ENCODE data around the gene FXYD5.
"Not testable (repeated sequence)": the region's sequence is repeated elsewhere in the genome, so short reads cannot be mapped to it uniquely, and the experiment has no call there.

Gene FXYD5

DNA sequence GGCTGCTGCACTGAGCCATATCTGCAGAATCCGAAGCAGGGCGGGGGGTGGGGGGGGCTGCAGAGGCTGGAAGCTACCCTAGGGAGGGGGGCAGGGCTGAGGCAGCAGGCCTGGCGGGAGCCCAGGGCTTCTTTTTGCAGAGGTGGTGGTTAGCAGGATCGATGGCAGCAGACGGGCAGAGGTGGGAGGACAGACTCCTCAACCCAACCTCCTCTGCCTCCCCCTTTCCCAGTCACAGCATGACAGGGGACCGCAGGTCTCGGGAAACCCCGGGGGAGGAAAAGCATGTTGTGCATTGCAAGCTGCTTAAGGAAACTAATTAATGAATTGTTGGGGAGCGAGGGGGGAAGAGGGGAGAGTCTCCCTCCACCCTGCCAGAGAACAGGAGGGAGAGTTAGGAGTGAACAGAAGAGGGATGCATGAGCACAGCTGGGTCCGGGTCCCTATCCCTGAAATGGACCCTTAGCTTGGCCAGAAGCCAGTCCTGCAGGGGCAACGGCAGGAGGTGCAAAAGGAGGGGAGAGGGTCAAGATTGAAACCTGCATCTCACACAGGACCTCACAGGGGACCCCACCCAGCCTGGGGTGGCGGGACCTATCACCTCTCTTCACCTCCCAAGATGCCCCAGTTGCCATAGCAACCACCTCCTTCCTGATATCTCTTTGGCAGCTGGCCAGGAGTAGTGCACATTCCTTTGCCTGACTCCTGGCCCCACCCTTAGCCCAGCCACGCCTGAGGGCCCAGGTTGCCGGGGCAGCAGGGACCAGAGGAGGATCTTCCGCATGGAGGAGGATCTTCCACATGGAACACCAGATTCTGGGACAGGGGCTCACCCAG, 9.7 kb upstream of the FXYD5 start:
- no peaks in the 10 kb centered on the region for H3K36me3 ChIP-seq
- no peak for TF ChIP-seq Cebpa-rat (IDR thresholded peaks at IDR 0.05)
- H3K27ac ChIP-seq: no peak overlapping the region
- H3K27me3 ChIP-seq: peaks cover 9 to 36% (median 22%) of the 10 kb centered on the region in 11 experiments; a peak in 20 of 22 replicates
- no peaks in the 10 kb centered on the region for H3K9me3 ChIP-seq (replicated peaks in 1 of 11)
- H3K4me1 ChIP-seq: peaks cover 29 to 66% (median 62%) of the 10 kb centered on the region in 10 experiments
- peak overlapping the region in 9 of 11 experiments; percentile 41 to 91 (median 89); a peak in 17 of 22 replicates for H3K4me2 ChIP-seq
- H4K20me1 ChIP-seq: peaks cover 0 to 5% (median 0%) of the 10 kb centered on the region in 11 experiments; a peak in 2 of 22 replicates
- H3K9ac ChIP-seq: no peak overlapping the region
- H3K4me3 ChIP-seq: no peak overlapping the region

DNA sequence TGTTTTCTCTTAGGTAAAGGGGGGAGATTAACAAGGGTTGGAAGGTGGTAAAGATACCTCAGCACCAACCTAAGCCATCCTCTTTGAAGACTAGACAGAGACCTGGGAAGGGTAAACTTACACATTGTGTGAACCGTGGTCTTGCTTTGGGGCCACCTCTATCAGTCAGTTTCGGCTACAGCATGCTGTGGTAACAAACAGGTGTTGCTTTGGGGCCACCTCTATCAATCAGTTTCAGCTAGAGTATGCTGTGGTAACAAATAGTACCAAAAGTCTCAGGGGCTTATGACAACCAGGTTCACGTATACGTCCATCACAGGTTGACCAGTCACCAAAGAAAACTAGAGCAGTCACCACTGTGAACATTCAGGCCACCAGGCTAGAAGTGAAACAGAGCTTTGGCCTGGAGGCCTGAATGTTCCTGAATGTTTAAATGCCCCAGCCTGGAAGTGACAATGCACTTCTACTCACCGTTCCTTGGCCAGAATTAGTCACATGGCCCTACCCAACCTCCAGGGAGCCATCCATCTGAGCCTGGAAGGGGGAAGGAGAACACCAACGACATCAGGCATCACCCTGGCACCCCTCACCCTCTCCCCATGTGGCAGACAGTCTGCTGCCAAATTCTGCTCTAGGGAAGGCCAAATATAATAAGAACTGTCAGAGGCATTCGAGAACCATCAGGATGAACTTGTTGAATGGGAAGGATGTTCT, 7.6 kb upstream of the FXYD5 start:
- no peak overlapping the region for H3K9ac ChIP-seq
- peaks cover 0 to 5% (median 0%) of the 10 kb centered on the region in 11 experiments; a peak in 2 of 22 replicates for H4K20me1 ChIP-seq
- H3K4me2 ChIP-seq: peak overlapping the region in 8 of 11 experiments; percentile 0 to 62 (median 37); a peak in 15 of 22 replicates
- no peak for TF ChIP-seq Cebpa-rat (IDR thresholded peaks at IDR 0.05)
- no peak overlapping the region for H3K4me3 ChIP-seq
- H3K9me3 ChIP-seq (replicated peaks in 1 of 11): no peaks in the 10 kb centered on the region
- H3K4me1 ChIP-seq: peaks cover 23 to 61% (median 50%) of the 10 kb centered on the region in 10 experiments
- H3K27me3 ChIP-seq: peaks cover 8 to 31% (median 18%) of the 10 kb centered on the region in 11 experiments; a peak in 20 of 22 replicates
- peak overlapping the region in 4 of 11 experiments; percentile 4 to 35 (median 19); a peak in 5 of 22 replicates for H3K27ac ChIP-seq
- no peaks in the 10 kb centered on the region for H3K36me3 ChIP-seq

DNA sequence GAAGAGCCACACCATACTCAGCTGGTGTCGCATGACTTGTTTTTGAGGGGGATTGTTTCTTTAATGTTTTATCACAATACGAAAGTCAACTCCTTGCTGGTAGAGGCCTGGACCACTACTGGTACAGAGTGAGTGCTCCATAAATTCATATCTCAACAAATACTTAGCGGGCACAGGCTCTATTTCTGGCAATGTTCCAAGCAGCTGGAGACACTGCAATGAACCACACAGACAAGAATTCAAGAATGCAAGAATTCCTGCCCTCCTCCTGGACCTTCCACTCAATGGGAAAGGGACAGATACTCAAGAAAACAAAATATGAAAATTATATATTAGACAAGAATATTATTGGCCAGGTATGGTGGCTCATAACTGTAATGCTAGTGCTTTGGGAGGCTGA, 5.1 kb upstream of the FXYD5 start:
- H3K36me3 ChIP-seq: no peaks in the 10 kb centered on the region
- no peak overlapping the region for H3K27ac ChIP-seq
- H3K27me3 ChIP-seq: peaks cover 0 to 8% (median 0%) of the 10 kb centered on the region in 11 experiments; a peak in 7 of 22 replicates
- H3K9ac ChIP-seq: no peak overlapping the region
- peaks cover 36 to 63% (median 51%) of the 10 kb centered on the region in 10 experiments for H3K4me1 ChIP-seq
- H3K4me3 ChIP-seq: no peak overlapping the region
- no peaks in the 10 kb centered on the region for H3K9me3 ChIP-seq (replicated peaks in 1 of 11)
- H3K4me2 ChIP-seq: no peak overlapping the region
- no peak for TF ChIP-seq Cebpa-rat (IDR thresholded peaks at IDR 0.05)
- 0 out of 22 replicates have a peak, but pooled peaks cover 0 to 5% (median 0%) of the 10 kb centered on the region in 11 experiments for H4K20me1 ChIP-seq

DNA sequence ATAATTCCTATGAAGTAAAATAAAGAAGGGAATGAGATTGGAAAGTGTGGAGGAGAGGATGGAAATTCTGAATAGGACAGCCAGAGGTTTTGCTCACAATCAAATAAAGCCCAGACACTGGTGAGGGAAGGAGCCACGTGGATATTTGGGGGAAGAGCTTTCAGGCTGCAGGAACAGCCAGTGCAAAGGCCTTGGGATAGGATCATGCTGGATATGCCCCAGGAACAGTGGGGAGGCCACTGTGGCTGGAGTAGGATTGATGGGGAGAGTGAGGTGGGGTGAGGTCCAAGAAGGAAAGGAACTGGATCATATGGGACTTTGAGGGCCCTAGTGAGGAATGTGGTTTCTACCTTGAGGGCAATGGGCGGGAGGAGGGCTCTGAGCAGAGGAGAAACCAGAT, 4.1 kb upstream of the FXYD5 start:
- no peak overlapping the region for H3K27ac ChIP-seq
- H3K27me3 ChIP-seq: no peaks in the 10 kb centered on the region; a peak in 1 of 22 replicates
- no peak for TF ChIP-seq Cebpa-rat (IDR thresholded peaks at IDR 0.05)
- peaks cover 28 to 53% (median 42%) of the 10 kb centered on the region in 10 experiments for H3K4me1 ChIP-seq
- H3K9me3 ChIP-seq (replicated peaks in 1 of 11): no peaks in the 10 kb centered on the region
- H3K9ac ChIP-seq: no peak overlapping the region
- no peaks in the 10 kb centered on the region for H3K36me3 ChIP-seq
- no peak overlapping the region for H3K4me2 ChIP-seq
- peaks cover 0 to 5% (median 5%) of the 10 kb centered on the region in 11 experiments; a peak in 17 of 22 replicates for H4K20me1 ChIP-seq
- H3K4me3 ChIP-seq: no peak overlapping the region

DNA sequence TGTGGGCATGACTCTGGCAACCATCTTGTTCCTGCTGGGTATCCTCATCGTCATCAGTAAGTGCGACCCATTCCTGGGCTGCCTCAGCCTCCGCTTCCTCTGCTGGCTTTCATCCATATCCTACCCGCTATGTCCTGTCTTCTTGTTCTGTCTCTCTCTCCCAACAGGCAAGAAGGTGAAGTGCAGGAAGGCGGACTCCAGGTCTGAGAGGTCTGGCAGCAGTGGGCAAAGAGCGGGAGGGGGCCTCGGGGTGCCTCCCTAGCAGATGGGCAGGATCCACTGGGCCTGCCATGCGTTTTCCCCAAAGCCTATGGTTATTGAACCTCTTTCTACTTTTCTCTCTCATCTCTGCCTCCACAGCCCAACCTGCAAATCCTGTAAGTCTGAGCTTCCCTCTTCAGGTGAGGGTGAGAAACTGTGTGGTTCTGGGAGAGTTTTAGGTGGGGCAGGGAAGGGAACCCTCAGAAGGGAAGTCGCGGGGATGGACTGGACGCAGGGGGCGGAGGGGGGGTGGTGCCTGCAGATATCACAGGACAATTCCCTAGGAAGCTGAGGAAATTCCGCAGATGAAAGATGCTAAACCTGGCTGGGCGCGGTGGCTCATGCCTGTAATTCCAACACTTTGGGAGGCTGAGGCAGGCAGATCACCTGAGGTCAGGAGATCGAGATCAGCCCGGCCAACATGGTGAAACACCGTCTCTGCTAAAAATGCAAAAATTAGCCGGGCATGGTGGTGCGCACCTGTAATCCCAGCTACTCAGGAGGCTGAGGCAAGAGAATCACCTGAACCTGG, 3.1 kb upstream of the FXYD5 start:
- peaks cover 37 to 60% (median 50%) of the 10 kb centered on the region in 10 experiments for H3K4me1 ChIP-seq
- no peak for TF ChIP-seq Cebpa-rat (IDR thresholded peaks at IDR 0.05)

DNA sequence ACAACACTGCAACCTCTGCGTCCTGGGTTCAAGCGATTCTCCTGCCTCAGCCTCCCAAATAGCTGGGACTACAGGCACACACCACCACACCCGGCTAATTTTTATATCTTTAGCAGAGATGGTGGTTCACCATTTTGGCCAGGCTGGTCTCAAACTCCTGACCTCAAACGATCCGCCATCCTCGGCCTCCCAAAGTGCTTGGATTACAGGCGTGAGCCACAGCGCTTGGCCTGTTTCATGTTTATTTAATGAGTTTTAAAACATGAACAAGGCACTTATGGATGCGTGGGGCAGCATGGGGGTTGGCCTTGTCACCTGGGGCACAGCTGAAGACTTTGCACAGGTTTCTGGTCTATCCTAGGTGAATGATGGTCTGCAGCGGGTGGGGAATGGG, 1.4 kb upstream of the FXYD5 start:
- H3K9me3 ChIP-seq (replicated peaks in 1 of 11); H3K27me3 ChIP-seq; H3K27ac ChIP-seq; H3K9ac ChIP-seq: not testable (repeated sequence)
- H3K36me3 ChIP-seq: peaks cover 16 to 24% (median 20%) of the 10 kb centered on the region in 11 experiments
- peak overlapping the region in 2 of 10 experiments; percentile 68 to 94; a peak in 1 of 20 replicates for H3K4me3 ChIP-seq
- H3K4me1 ChIP-seq: peaks cover 40 to 63% (median 58%) of the 10 kb centered on the region in 10 experiments
- H3K4me2 ChIP-seq: peak overlapping the region; percentile 92 to 99 (median 98)
- H4K20me1 ChIP-seq: peaks cover 23 to 32% (median 31%) of the 10 kb centered on the region in 11 experiments; a peak in 21 of 22 replicates

More for the DNA sequence above, 3.1 kb upstream of the FXYD5 start:
- Histone ChIP-seq H3K4me2 (peak overlapping the region in 6 of 11 experiments; percentile 12 to 99 (median 60); a peak in 7 of 22 replicates), H4K20me1 (peaks cover 9 to 16% (median 15%) of the 10 kb centered on the region in 11 experiments; a peak in 21 of 22 replicates), H3K4me3 (no peak overlapping the region), H3K9me3 (replicated peaks in 1 of 11) (no peaks in the 10 kb centered on the region), H3K9ac (no peak overlapping the region), H3K27me3 (no peaks in the 10 kb centered on the region), H3K36me3 (peaks cover 0 to 8% (median 4%) of the 10 kb centered on the region in 11 experiments; a peak in 13 of 22 replicates), H3K27ac (no peak overlapping the region)

DNA sequence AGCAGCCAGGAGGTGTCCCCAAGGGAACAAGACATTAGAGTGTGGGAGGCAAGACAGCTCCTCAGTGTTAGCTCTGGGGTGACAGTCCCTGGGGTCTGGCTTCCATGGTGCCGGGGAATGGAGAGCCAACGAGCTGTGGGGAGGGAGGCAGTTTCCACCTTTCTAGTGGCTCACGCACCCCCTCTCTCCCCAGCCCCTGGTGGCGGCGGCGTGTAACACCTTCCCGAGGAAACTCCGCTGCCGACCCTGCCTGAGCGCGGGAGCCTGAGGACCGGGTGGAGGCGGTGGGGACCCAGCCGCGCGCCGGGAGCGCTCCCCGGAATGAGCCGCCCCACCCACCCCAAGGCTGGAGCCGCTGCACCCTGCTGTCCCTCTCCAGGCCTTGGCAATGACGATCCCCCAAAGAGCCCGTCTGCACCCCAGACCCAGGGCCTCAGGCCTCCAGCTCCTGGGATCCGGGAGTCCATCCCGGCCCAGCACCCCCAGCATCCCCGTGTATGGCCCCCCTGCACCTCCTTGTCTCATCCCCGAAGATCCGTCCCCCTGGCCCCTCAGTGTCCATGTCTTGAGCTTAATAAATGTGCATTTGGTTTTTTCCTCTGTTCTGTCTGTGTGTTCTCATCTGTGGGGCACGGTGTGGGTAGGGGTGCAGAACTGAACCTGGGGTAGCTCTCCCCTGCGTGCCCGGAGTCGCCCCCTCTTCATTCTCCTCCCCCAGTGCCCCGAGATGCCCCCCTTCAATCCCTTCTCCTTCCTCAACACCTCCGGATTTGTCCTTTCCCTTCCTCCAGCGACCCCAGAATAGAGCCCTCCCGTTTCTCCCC, 622 bp upstream of the FXYD5 start:
- Histone ChIP-seq H3K9ac (peak overlapping the region; percentile 77 to 96 (median 92)), H3K4me3 (peak overlapping the region; percentile 68 to 99 (median 94)), H3K4me2 (peak overlapping the region; percentile 92 to 99 (median 98)), H3K36me3 (peaks cover 24 to 32% (median 28%) of the 10 kb centered on the region in 11 experiments), H4K20me1 (peaks cover 23 to 40% (median 37%) of the 10 kb centered on the region in 11 experiments; a peak in 21 of 22 replicates), H3K9me3 (replicated peaks in 1 of 11) (no peaks in the 10 kb centered on the region), H3K4me1 (peaks cover 40 to 71% (median 65%) of the 10 kb centered on the region in 10 experiments), H3K27ac (peak overlapping the region; percentile 7 to 96 (median 92); a peak in 20 of 22 replicates), H3K27me3 (no peaks in the 10 kb centered on the region)
- no peak for TF ChIP-seq Cebpa-rat (IDR thresholded peaks at IDR 0.05)
